Measurements from ENCODE around the gene TMEM167A.

TMEM167A gene

GRCh38 chr5:83034528-83035207 is 42.5 kb downstream of the TMEM167A start:
- ATAC-seq, result no peak
- DNase-seq, result no peak

GRCh38 chr5:83034036-83034435 is 43.2 kb downstream of the TMEM167A start:
- ATAC-seq (no peak), DNase-seq (no peak)

GRCh38 chr5:83031381-83031780 is 45.8 kb downstream of the TMEM167A start:
- no peak for ATAC-seq
- no peak for DNase-seq

GRCh38 chr5:83029912-83030311 is 47.3 kb downstream of the TMEM167A start:
- no peak for DNase-seq

GRCh38 chr5:83026930-83027687 is 50.1 kb downstream of the TMEM167A start:
- ATAC-seq, result no peak
- no peak for DNase-seq

More at GRCh38 chr5:83029912-83030311, 47.3 kb downstream of the TMEM167A start:
- ATAC-seq, result no peak

GRCh38 chr5:83026516-83026915 is 50.7 kb downstream of the TMEM167A start:
- no peak for ATAC-seq
- no peak for DNase-seq

GRCh38 chr5:83025690-83026478 is 51.3 kb downstream of the TMEM167A start:
- no peak for ATAC-seq
- DNase-seq, result no peak

- no peak for ATAC-seq
- no peak for DNase-seq
Observed at GRCh38 chr5:83022334-83022733, 54.9 kb downstream of the TMEM167A start.

GRCh38 chr5:83015676-83016075 is 61.5 kb downstream of the TMEM167A start:
- no peak for ATAC-seq
- DNase-seq, result no peak

- peak; percentile 63 for ATAC-seq
- no peak for DNase-seq
Observed at GRCh38 chr5:83011985-83012384, 65.2 kb downstream of the TMEM167A start.

GRCh38 chr5:83009408-83009807 is 67.8 kb downstream of the TMEM167A start:
- ATAC-seq, result no peak

GRCh38 chr5:83007755-83008154 is 69.4 kb downstream of the TMEM167A start:
- ATAC-seq (no peak), DNase-seq (no peak)

More at GRCh38 chr5:83009408-83009807, 67.8 kb downstream of the TMEM167A start:
- no peak for DNase-seq

- no peak for ATAC-seq
- DNase-seq, result no peak
Observed at GRCh38 chr5:83006683-83007283, 70.4 kb downstream of the TMEM167A start.

- ATAC-seq, result no peak
- no peak for DNase-seq
Observed at GRCh38 chr5:83003791-83004190, 73.4 kb downstream of the TMEM167A start.
